Tibial artery (tissue), 4 donors: ENCODE results near the gene ICAM2.

ENCODE experiments used
- DNase-seq, 2 donors: peaks; one replicate each; pipeline ENCODE4 v3.0.0-alpha.2; 2019
- H3K27ac ChIP-seq, 2 donors: fragments of 200-600 bp; sonication (generic) in 1 of 2; 1 replicate in 1 of 2; 2 replicates in 1 of 2; pipeline ENCODE4 v1.5.1; 2018 to 2019; ENCODE audit warnings: mild to moderate bottlenecking in 1 of 2
- H3K27me3 ChIP-seq, 2 donors: fragments of 200-600 bp; sonication (generic) in 1 of 2; one replicate each; pipeline versions ENCODE4 v1.5.1 to v1.6.0; 2016 to 2019
- H3K36me3 ChIP-seq, 3 donors: fragments of 200-600 bp; sonication (generic) in 2 of 3; one replicate each; pipeline ENCODE4 v1.5.1; 2016 to 2019; ENCODE audit warnings: mild to moderate bottlenecking in 2 of 3
- H3K4me1 ChIP-seq, 4 donors: fragments of 200-600 bp; sonication (generic) in 2 of 4; 1 replicate in 3 of 4; 2 replicates in 1 of 4; pipeline ENCODE4 v1.5.1; 2016 to 2019
- H3K4me3 ChIP-seq, 2 donors: fragments of 200-600 bp; sonication (generic) in 1 of 2; 1 replicate in 1 of 2; 2 replicates in 1 of 2; pipeline ENCODE4 v1.5.1; 2018 to 2019; ENCODE audit warnings: mild to moderate bottlenecking in 2 of 2
- H3K9me3 ChIP-seq, 3 donors: fragments of 200-600 bp; sonication (generic) in 1 of 3; one replicate each; pipeline ENCODE4 v1.5.1; 2016 to 2019
- CTCF ChIP-seq, 2 experiments: fragments of 200-600 bp in 1 of 2; fragments of 450-650 bp in 1 of 2; IDR thresholded peaks; one replicate each; pipeline ENCODE4 v1.5.1; 2017 to 2019; ENCODE audit warnings: antibody characterized with exemption in 2 of 2, mild to moderate bottlenecking in 1 of 2, moderate library complexity in 1 of 2
- intact Hi-C: fragments of 100-400 bp; cut with DNase I; formaldehyde crosslinking; loops from one replicate; pipeline ENCODE4 v1.15.0; 2023; ENCODE audit warnings: low total_unique reads

The ICAM2 gene

DNA sequence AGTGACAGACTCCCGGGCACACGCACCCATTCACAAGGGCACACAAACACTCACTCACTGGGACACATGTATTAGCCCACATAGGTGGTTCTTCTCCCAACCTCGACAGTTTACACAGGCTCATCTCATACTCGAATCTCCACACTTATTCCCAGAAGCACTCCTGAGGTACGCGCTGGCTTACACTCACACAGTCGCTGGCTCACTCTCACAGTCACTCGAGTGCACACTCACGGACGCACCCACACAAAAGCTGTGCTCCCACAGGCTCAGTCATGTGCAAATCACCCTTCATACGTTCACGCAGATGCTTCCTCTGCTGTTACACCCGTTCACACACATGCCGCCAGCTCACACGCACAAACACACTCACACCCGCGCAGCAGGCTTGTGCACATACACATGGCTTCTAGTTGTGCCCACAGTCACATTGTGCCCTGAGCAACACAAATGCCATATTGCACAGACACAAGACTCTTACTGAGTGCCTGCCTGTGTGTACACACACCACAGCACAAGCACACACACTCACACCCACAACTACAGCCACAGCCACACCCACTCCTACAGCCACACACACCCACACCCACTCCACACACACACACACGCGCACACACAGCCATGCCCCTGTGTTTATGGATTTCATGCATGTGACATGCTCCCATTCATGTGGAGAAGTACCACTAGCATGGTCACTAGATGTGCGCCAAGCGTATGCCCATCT lies 30.6 kb downstream of the ICAM2 start:
- H3K36me3 ChIP-seq = no peaks in the 10 kb centered on the region
- H3K4me1 ChIP-seq = peaks cover 0 to 21% (median 8%) of the 10 kb centered on the region in 4 donors
- H3K27me3 ChIP-seq = peaks cover 0 to 48% of the 10 kb centered on the region in 2 donors
- no peaks in the 10 kb centered on the region for H3K9me3 ChIP-seq
- H3K4me3 ChIP-seq = no peak overlapping the region
- DNase-seq = no peak
- no peak for TF ChIP-seq CTCF (IDR thresholded peaks at IDR 0.05)
- H3K27ac ChIP-seq = no peak overlapping the region
- intact Hi-C loops = no loop called here

DNA sequence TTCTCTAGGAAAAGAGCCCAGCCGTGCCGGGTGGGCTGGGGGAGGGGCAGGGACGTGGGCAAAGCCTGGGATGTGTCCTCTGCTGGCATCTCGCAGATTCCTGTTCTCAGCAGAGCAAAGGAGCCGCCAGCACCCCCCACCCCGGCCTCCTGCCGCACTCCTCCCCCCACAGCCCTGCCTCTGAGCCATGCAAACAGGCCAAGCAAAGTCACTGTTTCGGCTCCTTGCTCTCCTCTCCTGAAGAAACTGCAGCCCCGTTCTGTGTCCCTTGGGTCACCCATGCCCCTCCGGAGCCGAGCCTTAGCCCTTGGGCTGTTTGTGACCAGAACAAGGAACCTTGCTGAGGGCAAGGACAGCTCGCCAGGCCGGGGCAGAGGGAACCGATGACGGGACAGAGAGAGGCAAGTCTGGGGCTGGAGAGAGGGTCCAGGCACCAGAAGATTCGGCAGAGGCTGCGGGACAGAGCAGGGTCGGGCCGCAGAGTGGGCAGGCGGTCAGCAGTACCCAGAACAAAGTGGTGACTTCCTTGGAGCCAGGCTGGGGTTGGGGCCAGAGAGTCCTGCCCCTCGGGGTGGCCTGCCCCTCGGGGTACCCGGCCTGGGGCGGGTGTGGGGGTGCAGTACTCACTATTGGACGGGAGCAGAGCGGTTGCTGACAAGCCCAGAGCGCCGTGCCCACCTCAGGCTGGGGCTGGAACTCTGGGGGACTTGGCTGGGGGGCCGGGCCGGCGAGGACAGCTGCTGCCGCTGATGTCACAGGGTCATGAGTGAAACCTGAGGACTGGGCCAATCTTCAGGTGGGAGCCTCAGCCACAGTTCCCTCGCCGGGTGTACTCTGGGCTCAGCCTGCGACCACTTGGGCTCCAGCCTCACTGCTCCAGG lies 31.5 kb downstream of the ICAM2 start:
- Histone ChIP-seq H3K27me3 (peaks cover 0 to 48% of the 10 kb centered on the region in 2 donors), H3K27ac (no peak overlapping the region), H3K9me3 (no peaks in the 10 kb centered on the region), H3K4me3 (no peak overlapping the region), H3K4me1 (peaks cover 0 to 28% (median 14%) of the 10 kb centered on the region in 4 donors), H3K36me3 (no peaks in the 10 kb centered on the region)
- DNase-seq = no peak
- intact Hi-C loops = no loop called here
- no peak for TF ChIP-seq CTCF (IDR thresholded peaks at IDR 0.05)

GRCh38 chr17:63988127-63988478 lies 32.3 kb downstream of the ICAM2 start:
- H3K36me3 ChIP-seq = no peaks in the 10 kb centered on the region
- peaks cover 0 to 44% of the 10 kb centered on the region in 2 donors for H3K27me3 ChIP-seq
- H3K4me3 ChIP-seq = no peak overlapping the region
- no peaks in the 10 kb centered on the region for H3K9me3 ChIP-seq
- peaks cover 0 to 37% (median 18%) of the 10 kb centered on the region in 4 donors for H3K4me1 ChIP-seq
- no peak for TF ChIP-seq CTCF (IDR thresholded peaks at IDR 0.05)
- intact Hi-C loops = no loop called here
- no peak overlapping the region for H3K27ac ChIP-seq
- DNase-seq = no peak

DNA sequence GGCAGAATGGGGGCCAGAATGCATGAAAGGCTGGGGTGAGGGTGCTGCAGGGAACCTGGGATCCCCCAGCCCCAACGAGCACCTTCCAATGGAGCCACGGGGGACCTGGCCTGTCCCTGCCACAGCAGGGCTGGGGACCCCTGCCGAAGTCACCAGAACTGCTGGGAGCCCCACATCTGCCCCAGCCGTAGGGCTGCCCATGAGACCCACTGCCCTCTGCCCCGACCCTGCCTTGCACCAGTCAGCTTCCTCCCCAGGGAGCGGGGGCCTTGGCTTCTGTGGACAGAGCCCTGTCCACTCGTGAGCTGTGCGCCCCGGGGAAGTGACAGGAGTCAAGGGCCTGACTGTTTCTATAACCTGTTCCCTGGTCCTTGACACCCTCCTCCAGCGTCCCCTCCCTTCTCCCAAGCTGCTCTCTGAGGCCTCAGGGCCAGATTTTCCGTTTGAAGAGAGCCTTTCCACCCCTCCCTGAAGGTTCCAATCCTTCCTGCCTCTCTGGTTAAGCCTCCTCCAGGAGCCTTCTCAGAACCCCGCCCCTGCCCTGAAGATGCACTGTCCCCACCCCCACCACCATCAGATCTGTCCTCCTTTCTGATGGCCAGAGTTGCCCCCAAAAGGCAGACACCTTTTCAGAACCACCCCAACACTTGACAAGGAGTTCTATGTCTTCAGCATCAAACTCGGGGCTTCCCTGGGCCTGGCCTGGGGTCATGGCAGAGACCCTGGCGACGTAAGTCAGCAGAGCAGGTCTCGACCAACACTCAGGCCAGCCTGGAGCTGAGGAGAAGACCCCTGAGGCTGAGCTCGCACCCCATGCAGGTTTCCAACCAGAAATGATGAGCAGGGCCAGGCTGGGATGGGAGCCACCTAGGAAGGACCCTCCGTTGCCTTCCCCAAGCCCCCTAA lies 33.0 kb downstream of the ICAM2 start:
- TF ChIP-seq CTCF (IDR thresholded peaks at IDR 0.05) = no peak
- Histone ChIP-seq H3K4me3 (no peak overlapping the region), H3K4me1 (peaks cover 0 to 39% (median 20%) of the 10 kb centered on the region in 4 donors), H3K27ac (no peak overlapping the region), H3K27me3 (peaks cover 0 to 39% of the 10 kb centered on the region in 2 donors), H3K9me3 (no peaks in the 10 kb centered on the region), H3K36me3 (no peaks in the 10 kb centered on the region)
- intact Hi-C loops = no loop called here
- DNase-seq = no peak

- TF ChIP-seq CTCF (IDR thresholded peaks at IDR 0.05) = no peak
- Histone ChIP-seq H3K4me1 (peaks cover 0 to 39% (median 20%) of the 10 kb centered on the region in 4 donors), H3K27me3 (peaks cover 0 to 33% of the 10 kb centered on the region in 2 donors), H3K4me3 (no peak overlapping the region), H3K36me3 (no peaks in the 10 kb centered on the region), H3K27ac (no peak overlapping the region), H3K9me3 (peaks cover 0 to 4% (median 0%) of the 10 kb centered on the region in 3 donors)
- DNase-seq = no peak
- intact Hi-C loops = no loop called here
Observed at GRCh38 chr17:63986821-63987220, 33.6 kb downstream of the ICAM2 start.
